A549 (cell line): Measurements from ENCODE around the gene IKZF3.

Experiments
- CHD4 ChIP-seq: fragments of 200-600 bp; sonication (generic); IDR thresholded peaks from 2 replicates; pipeline ENCODE4 v1.6.1; 2016; ENCODE audit warnings: antibody characterized with exemption, mild to moderate bottlenecking, borderline replicate concordance
- EP300 ChIP-seq, 2 experiments: fragments of >200 bp; sonication (Bioruptor Twin); formaldehyde crosslinking; IDR thresholded peaks; 2 replicates in 1 of 2; 3 replicates in 1 of 2; pipeline ENCODE4 v1.6.1; 2016 to 2017
- JUN ChIP-seq, 2 experiments: fragments of >200 bp; sonication (Bioruptor Twin); formaldehyde crosslinking; IDR thresholded peaks; 2 replicates in 1 of 2; 3 replicates in 1 of 2; pipeline ENCODE4 v1.6.1; 2016 to 2017
- KDM1A ChIP-seq: fragments of 200-600 bp; sonication (generic); IDR thresholded peaks from 2 replicates; pipeline ENCODE4 v1.6.1; 2016; ENCODE audit warnings: low read depth, mild to moderate bottlenecking
- POLR2A ChIP-seq: IDR thresholded peaks from 2 replicates; pipeline ENCODE4 v1.6.1; 2012; ENCODE audit warnings: mild to moderate bottlenecking, low read length
- REST ChIP-seq: fragments of 200-600 bp; sonication (generic); IDR thresholded peaks from 2 replicates; pipeline ENCODE4 v1.6.1; 2016; ENCODE audit warnings: antibody characterized with exemption, mild to moderate bottlenecking, moderate library complexity
- SMC3 ChIP-seq: fragments of >200 bp; sonication (Bioruptor Twin); formaldehyde crosslinking; IDR thresholded peaks from 3 replicates; pipeline ENCODE4 v1.6.1; 2018; ENCODE audit warnings: inconsistent platforms
- TF ChIP-seq, protein P1 (sequence below): fragments of >200 bp; sonication (Bioruptor Twin); formaldehyde crosslinking; IDR thresholded peaks from 3 replicates; pipeline ENCODE4 v1.5.1; 2016

GRCh38 chr17:39861235-39861634 is 2.9 kb downstream of the IKZF3 start:
- TF ChIP-seq KDM1A (no peak), REST (no peak), EP300 (IDR thresholded peaks at IDR 0.05) (no peak), SMC3 (no peak), JUN (IDR thresholded peaks at IDR 0.05) (no peak), POLR2A (no peak), CHD4 (no peak)
- TF ChIP-seq, protein P1, sequence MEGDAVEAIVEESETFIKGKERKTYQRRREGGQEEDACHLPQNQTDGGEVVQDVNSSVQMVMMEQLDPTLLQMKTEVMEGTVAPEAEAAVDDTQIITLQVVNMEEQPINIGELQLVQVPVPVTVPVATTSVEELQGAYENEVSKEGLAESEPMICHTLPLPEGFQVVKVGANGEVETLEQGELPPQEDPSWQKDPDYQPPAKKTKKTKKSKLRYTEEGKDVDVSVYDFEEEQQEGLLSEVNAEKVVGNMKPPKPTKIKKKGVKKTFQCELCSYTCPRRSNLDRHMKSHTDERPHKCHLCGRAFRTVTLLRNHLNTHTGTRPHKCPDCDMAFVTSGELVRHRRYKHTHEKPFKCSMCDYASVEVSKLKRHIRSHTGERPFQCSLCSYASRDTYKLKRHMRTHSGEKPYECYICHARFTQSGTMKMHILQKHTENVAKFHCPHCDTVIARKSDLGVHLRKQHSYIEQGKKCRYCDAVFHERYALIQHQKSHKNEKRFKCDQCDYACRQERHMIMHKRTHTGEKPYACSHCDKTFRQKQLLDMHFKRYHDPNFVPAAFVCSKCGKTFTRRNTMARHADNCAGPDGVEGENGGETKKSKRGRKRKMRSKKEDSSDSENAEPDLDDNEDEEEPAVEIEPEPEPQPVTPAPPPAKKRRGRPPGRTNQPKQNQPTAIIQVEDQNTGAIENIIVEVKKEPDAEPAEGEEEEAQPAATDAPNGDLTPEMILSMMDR = no peak
